Measurements from ENCODE around the gene RIPOR3. TPM values are rescaled to one million over a fixed set of nuclear protein-coding genes. Genes with fewer than 3 reads are reported as not detected.

The RIPOR3 gene
- total RNA-seq, 2 donors from 2014 or later: 2.3 to 6.9 TPM

DNA sequence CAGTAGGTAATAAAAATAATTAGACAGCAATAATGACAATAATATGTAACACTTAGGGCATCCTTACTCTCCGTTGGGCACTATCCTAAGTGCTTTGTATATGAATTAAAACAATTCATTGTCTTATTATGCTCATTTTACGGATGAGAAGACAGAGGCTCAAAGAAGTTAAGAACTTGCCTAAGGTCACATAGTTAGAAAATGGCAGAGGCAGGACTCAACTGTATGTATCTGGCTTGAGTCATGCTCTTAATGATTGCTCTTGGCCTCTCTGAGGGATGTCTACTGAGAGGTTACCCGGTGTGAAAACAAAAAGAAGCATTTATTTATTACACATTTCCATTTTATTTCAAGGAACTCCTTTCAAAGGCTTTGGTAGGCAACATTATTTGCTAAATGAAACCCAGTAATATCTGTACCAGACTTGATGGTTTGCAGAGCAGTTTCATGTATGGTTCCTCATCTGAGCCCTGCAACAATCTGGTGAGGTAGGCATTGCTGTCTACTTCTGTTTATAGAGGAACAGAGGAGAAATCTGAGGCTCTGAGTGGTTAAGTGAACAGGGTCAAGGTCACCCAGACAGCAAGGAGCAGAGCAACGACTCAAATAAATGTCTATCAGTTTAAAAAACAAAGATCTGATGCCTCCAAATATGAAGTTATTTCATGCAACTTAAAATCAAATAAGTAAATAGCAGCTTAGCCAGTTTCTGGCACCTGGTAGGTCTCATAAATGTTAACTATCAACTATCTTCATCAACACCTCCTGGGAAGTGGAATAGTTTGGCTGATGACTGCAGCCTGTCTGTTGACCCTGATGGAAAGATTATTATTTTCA is 35.8 kb upstream of the RIPOR3 start:
- Histone ChIP-seq H3K4me1 (peaks cover 55% of the 10 kb centered on the region), H3K27ac (peak overlapping the region; percentile 72 to 96 (median 84)), H3K4me3 (no peak overlapping the region), H3K27me3 (no peaks in the 10 kb centered on the region), H3K9me3 (no peaks in the 10 kb centered on the region), H3K36me3 (replicated peaks in 1 of 2; ENCODE audit: insufficient read depth in 1 of 2, low read depth in 2 of 2) (no peaks in the 10 kb centered on the region)
- intact Hi-C loops (cut with DNase I): no loop called here
- DNase-seq (peak in 2 of 4 donors; percentile 7 to 8), ATAC-seq (no peak)
- 66 to 69% methylated on average over 4 of the region's 4 CpGs for WGBS, 2 donors
- TF ChIP-seq POLR2A (IDR thresholded peaks at IDR 0.05): no peak
- TF ChIP-seq, protein P1, sequence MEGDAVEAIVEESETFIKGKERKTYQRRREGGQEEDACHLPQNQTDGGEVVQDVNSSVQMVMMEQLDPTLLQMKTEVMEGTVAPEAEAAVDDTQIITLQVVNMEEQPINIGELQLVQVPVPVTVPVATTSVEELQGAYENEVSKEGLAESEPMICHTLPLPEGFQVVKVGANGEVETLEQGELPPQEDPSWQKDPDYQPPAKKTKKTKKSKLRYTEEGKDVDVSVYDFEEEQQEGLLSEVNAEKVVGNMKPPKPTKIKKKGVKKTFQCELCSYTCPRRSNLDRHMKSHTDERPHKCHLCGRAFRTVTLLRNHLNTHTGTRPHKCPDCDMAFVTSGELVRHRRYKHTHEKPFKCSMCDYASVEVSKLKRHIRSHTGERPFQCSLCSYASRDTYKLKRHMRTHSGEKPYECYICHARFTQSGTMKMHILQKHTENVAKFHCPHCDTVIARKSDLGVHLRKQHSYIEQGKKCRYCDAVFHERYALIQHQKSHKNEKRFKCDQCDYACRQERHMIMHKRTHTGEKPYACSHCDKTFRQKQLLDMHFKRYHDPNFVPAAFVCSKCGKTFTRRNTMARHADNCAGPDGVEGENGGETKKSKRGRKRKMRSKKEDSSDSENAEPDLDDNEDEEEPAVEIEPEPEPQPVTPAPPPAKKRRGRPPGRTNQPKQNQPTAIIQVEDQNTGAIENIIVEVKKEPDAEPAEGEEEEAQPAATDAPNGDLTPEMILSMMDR (IDR thresholded peaks at IDR 0.05): no peak

DNA sequence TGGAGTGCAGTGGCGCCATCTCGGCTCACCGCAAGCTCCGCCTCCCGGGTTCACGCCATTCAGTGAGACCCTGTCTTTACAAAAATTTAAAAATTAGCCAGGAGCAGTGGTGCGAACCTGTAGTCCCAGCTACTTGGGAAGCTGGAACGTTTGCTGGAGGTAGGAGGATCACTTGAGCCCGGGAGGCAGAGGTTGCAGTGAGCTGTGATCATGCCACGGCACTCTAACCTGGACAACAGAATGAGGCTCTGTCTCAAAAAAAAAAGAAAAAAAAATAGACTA is 34.3 kb upstream of the RIPOR3 start:
- TF ChIP-seq, protein P1 (IDR thresholded peaks at IDR 0.05): no peak
- no peak for TF ChIP-seq POLR2A (IDR thresholded peaks at IDR 0.05)
- no peak overlapping the region for H3K4me3 ChIP-seq
- no peaks in the 10 kb centered on the region for H3K27me3 ChIP-seq
- H3K4me1 ChIP-seq: peaks cover 54% of the 10 kb centered on the region
- intact Hi-C loops (cut with DNase I): no loop called here
- peak overlapping the region in 3 of 4 donors; percentile 42 to 87 (median 51) for H3K27ac ChIP-seq
- H3K9me3 ChIP-seq: no peaks in the 10 kb centered on the region
- DNase-seq: peak in 1 of 4 donors; percentile 7
- ATAC-seq: no peak
- no peaks in the 10 kb centered on the region for H3K36me3 ChIP-seq (replicated peaks in 1 of 2; ENCODE audit: insufficient read depth in 1 of 2, low read depth in 2 of 2)
- WGBS, 2 donors: 84 to 90% methylated on average over 10 of the region's 10 CpGs

DNA sequence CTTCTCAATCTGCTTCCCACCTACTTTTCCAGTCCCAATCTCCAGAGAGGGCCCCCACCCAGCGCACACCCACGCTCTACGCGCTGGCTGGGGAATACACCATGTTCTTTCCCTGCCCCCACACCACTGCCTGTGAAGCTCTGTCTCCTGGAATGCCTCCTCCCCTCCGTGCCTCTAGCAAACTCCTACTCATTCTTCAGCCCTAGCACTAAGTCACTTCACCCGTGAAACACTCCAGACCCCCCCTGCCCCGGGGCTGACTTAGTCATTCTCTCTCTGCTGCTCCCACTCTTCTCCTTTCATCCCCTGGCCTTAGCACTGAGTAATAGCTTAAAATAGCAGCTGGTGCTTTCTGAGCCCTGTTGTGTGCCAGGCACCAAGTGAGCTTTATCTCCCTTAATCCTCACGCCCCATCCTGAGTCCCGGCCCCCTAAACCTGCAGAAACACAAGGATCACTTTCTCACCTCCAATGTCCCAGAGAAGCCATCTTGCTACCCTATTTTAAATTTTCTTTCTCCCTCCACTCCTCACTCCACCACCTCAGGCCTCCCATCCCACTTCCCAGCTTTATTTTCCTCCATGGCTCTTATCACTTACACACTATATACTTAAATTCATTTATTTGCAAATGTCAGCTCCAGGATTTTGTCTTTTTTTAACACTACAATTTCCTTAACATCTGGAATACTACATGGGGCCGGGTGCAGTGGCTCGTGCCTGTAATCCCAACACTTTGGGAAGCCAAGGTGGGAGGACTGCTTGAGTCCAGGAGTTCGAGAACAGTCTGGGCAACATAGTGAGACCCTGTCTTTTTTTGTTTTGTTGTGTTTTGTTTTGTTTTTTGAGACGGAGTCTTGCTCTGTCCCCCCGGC is 33.7 kb upstream of the RIPOR3 start:
- H3K27me3 ChIP-seq: no peaks in the 10 kb centered on the region
- H3K9me3 ChIP-seq: no peaks in the 10 kb centered on the region
- TF ChIP-seq POLR2A (IDR thresholded peaks at IDR 0.05): no peak
- TF ChIP-seq, protein P1 (IDR thresholded peaks at IDR 0.05): no peak
- DNase-seq (peak; percentile 33 to 68 (median 39)), ATAC-seq (peak; percentile 8)
- intact Hi-C loops (cut with DNase I): no loop called here
- WGBS, 2 donors: 64 to 74% methylated on average over 14 of the region's 14 CpGs
- peaks cover 48% of the 10 kb centered on the region for H3K4me1 ChIP-seq
- H3K27ac ChIP-seq: peak overlapping the region in 3 of 4 donors; percentile 19 to 87 (median 42)
- no peak overlapping the region for H3K4me3 ChIP-seq
- H3K36me3 ChIP-seq (replicated peaks in 1 of 2; ENCODE audit: insufficient read depth in 1 of 2, low read depth in 2 of 2): no peaks in the 10 kb centered on the region

DNA sequence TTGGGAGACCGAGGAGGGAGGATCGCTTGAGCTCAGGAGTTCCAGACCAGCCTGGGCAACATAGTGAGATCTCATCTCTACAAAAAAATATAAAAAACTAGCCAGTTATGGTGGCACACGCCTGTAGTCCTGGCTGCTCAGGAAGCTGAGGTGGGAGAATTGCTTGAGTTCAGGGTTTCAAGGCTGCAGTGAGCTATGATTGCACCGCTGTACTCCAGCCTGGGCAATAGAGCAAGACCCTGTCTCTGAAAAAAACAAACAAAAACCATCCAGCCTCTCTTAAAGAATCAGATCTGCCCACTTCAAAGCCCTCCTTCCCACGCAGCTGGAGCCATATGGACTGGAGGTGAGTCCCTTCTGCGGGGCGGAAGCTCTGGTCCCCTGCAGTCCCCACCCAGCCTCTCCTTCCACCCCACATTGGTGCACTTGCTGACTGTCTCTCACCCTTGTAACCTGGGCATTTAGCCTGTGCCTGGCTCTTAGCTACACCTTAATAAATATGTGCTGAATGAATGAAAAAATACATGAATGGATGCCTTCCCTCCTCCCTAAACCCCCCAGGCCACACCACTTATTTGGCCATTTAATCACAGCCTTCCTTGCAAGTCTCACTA is 32.9 kb upstream of the RIPOR3 start:
- no peak overlapping the region for H3K4me3 ChIP-seq
- intact Hi-C loops (cut with DNase I): no loop called here
- no peaks in the 10 kb centered on the region for H3K27me3 ChIP-seq
- H3K36me3 ChIP-seq (replicated peaks in 1 of 2; ENCODE audit: insufficient read depth in 1 of 2, low read depth in 2 of 2): no peaks in the 10 kb centered on the region
- H3K27ac ChIP-seq: peak overlapping the region in 3 of 4 donors; percentile 19 to 87 (median 42)
- H3K4me1 ChIP-seq: peaks cover 39% of the 10 kb centered on the region
- TF ChIP-seq POLR2A (IDR thresholded peaks at IDR 0.05): no peak
- TF ChIP-seq, protein P1 (IDR thresholded peaks at IDR 0.05): no peak
- 89 to 93% methylated on average over 7 of the region's 7 CpGs for WGBS, 2 donors
- H3K9me3 ChIP-seq: no peaks in the 10 kb centered on the region
- ATAC-seq: no peak
- DNase-seq: no peak
